Measurements from ENCODE around the gene LAMC3.

DNA sequence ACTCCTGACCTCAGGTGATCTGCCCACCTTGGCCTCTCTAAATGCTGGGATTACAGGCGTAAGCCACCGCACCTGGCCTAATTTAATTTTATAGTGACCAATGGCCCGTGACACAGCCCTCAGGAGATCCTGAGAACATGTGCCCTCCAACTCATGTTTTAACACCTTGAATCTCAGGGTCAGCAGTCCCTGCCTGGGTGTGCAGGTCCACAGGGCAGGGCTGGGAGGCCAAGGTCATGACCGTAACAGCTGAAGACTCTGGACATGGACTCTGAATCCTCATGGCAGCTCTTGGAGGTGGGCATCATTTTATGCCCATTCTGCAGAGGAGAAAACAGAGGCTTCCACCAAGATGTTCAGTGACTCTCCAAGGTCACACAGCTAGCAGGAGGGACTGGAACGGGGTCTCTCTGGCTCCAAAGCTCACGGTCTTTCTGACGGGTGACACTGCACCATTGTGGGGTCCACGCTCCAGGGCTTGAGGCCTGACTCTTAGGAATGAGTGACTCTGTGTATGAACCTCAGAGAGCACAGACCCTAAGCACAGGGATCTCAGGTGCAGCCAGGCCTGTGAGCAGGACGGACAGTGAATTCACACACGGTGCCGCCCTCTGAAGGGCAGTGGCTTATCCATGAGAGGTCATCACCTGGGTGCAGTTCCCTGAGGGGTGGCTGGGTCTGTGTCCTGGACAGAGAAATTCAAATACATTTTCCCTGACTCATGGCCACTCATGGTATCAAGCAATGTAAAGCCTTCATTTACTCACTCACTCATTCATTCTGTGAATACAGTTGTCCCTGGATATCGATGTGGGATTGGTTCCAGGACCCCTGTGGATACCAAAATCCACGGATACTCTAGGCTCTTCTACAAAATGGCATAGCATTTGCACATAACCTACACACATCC is 32.8 kb upstream of the LAMC3 start:
- TF ChIP-seq, protein P1, sequence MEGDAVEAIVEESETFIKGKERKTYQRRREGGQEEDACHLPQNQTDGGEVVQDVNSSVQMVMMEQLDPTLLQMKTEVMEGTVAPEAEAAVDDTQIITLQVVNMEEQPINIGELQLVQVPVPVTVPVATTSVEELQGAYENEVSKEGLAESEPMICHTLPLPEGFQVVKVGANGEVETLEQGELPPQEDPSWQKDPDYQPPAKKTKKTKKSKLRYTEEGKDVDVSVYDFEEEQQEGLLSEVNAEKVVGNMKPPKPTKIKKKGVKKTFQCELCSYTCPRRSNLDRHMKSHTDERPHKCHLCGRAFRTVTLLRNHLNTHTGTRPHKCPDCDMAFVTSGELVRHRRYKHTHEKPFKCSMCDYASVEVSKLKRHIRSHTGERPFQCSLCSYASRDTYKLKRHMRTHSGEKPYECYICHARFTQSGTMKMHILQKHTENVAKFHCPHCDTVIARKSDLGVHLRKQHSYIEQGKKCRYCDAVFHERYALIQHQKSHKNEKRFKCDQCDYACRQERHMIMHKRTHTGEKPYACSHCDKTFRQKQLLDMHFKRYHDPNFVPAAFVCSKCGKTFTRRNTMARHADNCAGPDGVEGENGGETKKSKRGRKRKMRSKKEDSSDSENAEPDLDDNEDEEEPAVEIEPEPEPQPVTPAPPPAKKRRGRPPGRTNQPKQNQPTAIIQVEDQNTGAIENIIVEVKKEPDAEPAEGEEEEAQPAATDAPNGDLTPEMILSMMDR (IDR thresholded peaks at IDR 0.05; ENCODE audit: insufficient read depth, low read depth, low read length): no peak
- no peak for TF ChIP-seq EZH2 (IDR thresholded peaks at IDR 0.05; ENCODE audit: insufficient read depth, low read length)

Measured in astrocyte (in vitro differentiated cells and primary cell).